ENCODE data around the gene OR8B8.
"Not testable (repeated sequence)": the region's sequence is repeated elsewhere in the genome, so short reads cannot be mapped to it uniquely, and the experiment has no call there.

The OR8B8 gene

GRCh38 chr11:124445646-124446150 lies at the start of gene OR8B8:
Gene OR8B8 (minus strand): TSS chr11:124445696. CDS start chr11:124441085, 4,611 bp downstream.
- DNase-seq (ENCODE audit: low read depth in 2 of 2) = no peak

- no peak for DNase-seq (ENCODE audit: low read depth in 2 of 2)
Measured at GRCh38 chr11:124493016-124493655, 47.6 kb upstream of the OR8B8 start.

- DNase-seq (ENCODE audit: low read depth in 2 of 2) = no peak
Measured at GRCh38 chr11:124483422-124483821, 37.9 kb upstream of the OR8B8 start.

GRCh38 chr11:124482362-124483147 lies 37.1 kb upstream of the OR8B8 start:
- DNase-seq (ENCODE audit: low read depth in 2 of 2) = no peak

- DNase-seq (ENCODE audit: low read depth in 2 of 2) = no peak
Measured at GRCh38 chr11:124481365-124482323, 36.1 kb upstream of the OR8B8 start.

- no peak for DNase-seq (ENCODE audit: low read depth in 2 of 2)
Measured at GRCh38 chr11:124479561-124479960, 34.1 kb upstream of the OR8B8 start.

- no peak for DNase-seq (ENCODE audit: low read depth in 2 of 2)
Measured at GRCh38 chr11:124475265-124475664, 29.8 kb upstream of the OR8B8 start.

- no peak for DNase-seq (ENCODE audit: low read depth in 2 of 2)
Measured at GRCh38 chr11:124474779-124475178, 29.3 kb upstream of the OR8B8 start.

GRCh38 chr11:124474079-124474478 lies 28.6 kb upstream of the OR8B8 start:
- no peak for DNase-seq (ENCODE audit: low read depth in 2 of 2)

- no peak for DNase-seq (ENCODE audit: low read depth in 2 of 2)
Measured at GRCh38 chr11:124473476-124473875, 28.0 kb upstream of the OR8B8 start.

GRCh38 chr11:124470561-124471227 lies 25.2 kb upstream of the OR8B8 start:
- DNase-seq (ENCODE audit: low read depth in 2 of 2) = no peak

- DNase-seq (ENCODE audit: low read depth in 2 of 2) = no peak
Measured at GRCh38 chr11:124467381-124467927, 22.0 kb upstream of the OR8B8 start.

GRCh38 chr11:124465368-124465767 lies 19.9 kb upstream of the OR8B8 start:
- DNase-seq (ENCODE audit: low read depth in 2 of 2) = no peak

GRCh38 chr11:124463990-124464389 lies 18.5 kb upstream of the OR8B8 start:
- DNase-seq (ENCODE audit: low read depth in 2 of 2) = no peak

- DNase-seq (ENCODE audit: low read depth in 2 of 2) = no peak
Measured at GRCh38 chr11:124463324-124463723, 17.8 kb upstream of the OR8B8 start.

- DNase-seq (ENCODE audit: low read depth in 2 of 2) = no peak
Measured at GRCh38 chr11:124460459-124460858, 15.0 kb upstream of the OR8B8 start.

GRCh38 chr11:124459379-124459778 lies 13.9 kb upstream of the OR8B8 start:
- not testable (repeated sequence) for DNase-seq (ENCODE audit: low read depth in 2 of 2)

GRCh38 chr11:124454552-124454951 lies 9.1 kb upstream of the OR8B8 start:
- DNase-seq (ENCODE audit: low read depth in 2 of 2) = no peak

GRCh38 chr11:124446916-124447315 lies 1.4 kb upstream of the OR8B8 start:
- no peak for DNase-seq (ENCODE audit: low read depth in 2 of 2)

GRCh38 chr11:124442847-124443246 lies 2.6 kb downstream of the OR8B8 start:
- DNase-seq (ENCODE audit: low read depth in 2 of 2) = no peak

GRCh38 chr11:124442442-124442841 lies 3.1 kb downstream of the OR8B8 start:
- no peak for DNase-seq (ENCODE audit: low read depth in 2 of 2)

All from stimulated activated CD8-positive, alpha-beta memory T cell treated with anti-CD3 and anti-CD28 coated beads, Interleukin-15, amount 100 ng/mL, for 4 hours (primary cell).